Astrocyte (in vitro differentiated cells and primary cell): ENCODE data around the gene DNER. TPM values are rescaled to one million over a fixed set of nuclear protein-coding genes. Genes with fewer than 3 reads are reported as not detected.

ENCODE experiments used
- DNase-seq: peaks from one replicate; pipeline ENCODE4 v3.0.0-alpha.2; 2010; ENCODE audit warnings: low read depth
- FAIRE-seq: peaks from 2 replicates; lab custom pipeline; 2011; peaks lifted over from hg19 to GRCh38; lab: Jason Lieb, UNC
- H2AFZ ChIP-seq: 2 replicates; pipeline ENCODE4 v1.6.0; 2012; ENCODE audit warnings: low read depth, low read length, inconsistent platforms
- H3K27ac ChIP-seq: 2 replicates; pipeline ENCODE4 v1.5.1; 2011; ENCODE audit warnings: low read depth, low read length, inconsistent platforms
- H3K27me3 ChIP-seq: 2 replicates; pipeline ENCODE4 v1.6.0; 2011; ENCODE audit warnings: low read length, inconsistent platforms; ENCODE audit not compliant: insufficient read depth
- H3K36me3 ChIP-seq: 2 replicates; pipeline ENCODE4 v1.5.1; 2011; ENCODE audit warnings: low read length, inconsistent platforms; ENCODE audit not compliant: insufficient read depth
- H3K4me1 ChIP-seq: 2 replicates; pipeline ENCODE4 v1.5.1; 2011; ENCODE audit warnings: low read length, inconsistent platforms; ENCODE audit not compliant: insufficient read depth
- H3K4me2 ChIP-seq: 2 replicates; pipeline ENCODE4 v1.6.0; 2012; ENCODE audit warnings: low read length, inconsistent platforms
- H3K4me3 ChIP-seq: 2 replicates; pipeline ENCODE4 v1.5.1; 2011; ENCODE audit warnings: low read depth, mild to moderate bottlenecking, low read length, inconsistent platforms; ENCODE audit not compliant: insufficient read depth
- H3K79me2 ChIP-seq: 2 replicates; pipeline ENCODE4 v1.6.0; 2012; ENCODE audit warnings: mild to moderate bottlenecking, low read length, inconsistent platforms; ENCODE audit not compliant: insufficient read depth
- H3K9ac ChIP-seq: 2 replicates; pipeline ENCODE4 v1.6.0; 2012; ENCODE audit warnings: mild to moderate bottlenecking, low read length, inconsistent platforms
- H3K9me3 ChIP-seq: 2 replicates; pipeline ENCODE4 v1.5.1; 2012; ENCODE audit warnings: low read depth, mild to moderate bottlenecking, low read length, inconsistent platforms; ENCODE audit not compliant: insufficient read depth
- H4K20me1 ChIP-seq: 2 replicates; pipeline ENCODE4 v1.6.0; 2012; ENCODE audit warnings: low read length, inconsistent platforms; ENCODE audit not compliant: insufficient read depth
- H3K27ac Mint-ChIP-seq: one replicate; pipeline ENCODE4 v1.8.0; 2021; ENCODE audit warnings: mild to moderate bottlenecking, mixed read lengths; ENCODE audit not compliant: unreplicated experiment
- H3K27me3 Mint-ChIP-seq: one replicate; pipeline ENCODE4 v1.8.0; 2021; ENCODE audit warnings: low read depth, mixed read lengths; ENCODE audit not compliant: unreplicated experiment
- H3K36me3 Mint-ChIP-seq: one replicate; pipeline ENCODE4 v1.8.0; 2021; ENCODE audit warnings: low read depth, mixed read lengths; ENCODE audit not compliant: unreplicated experiment
- H3K4me1 Mint-ChIP-seq: one replicate; pipeline ENCODE4 v1.8.0; 2021; ENCODE audit warnings: low read depth, mixed read lengths; ENCODE audit not compliant: unreplicated experiment
- H3K4me3 Mint-ChIP-seq: one replicate; pipeline ENCODE4 v1.8.0; 2021; ENCODE audit warnings: mild to moderate bottlenecking, moderate library complexity, mixed read lengths; ENCODE audit not compliant: unreplicated experiment
- H3K9me3 Mint-ChIP-seq: one replicate; pipeline ENCODE4 v1.8.0; 2021; ENCODE audit warnings: mild to moderate bottlenecking, mixed read lengths; ENCODE audit not compliant: unreplicated experiment
- EZH2 ChIP-seq: IDR thresholded peaks from 2 replicates; pipeline ENCODE4 v1.6.1; 2012; ENCODE audit warnings: mild to moderate bottlenecking, low read length, inconsistent platforms; ENCODE audit not compliant: insufficient read depth
- total RNA-seq: library from RNA; stranded (reverse); gene quantifications from 2 replicates; pipeline ENCODE4 v1.2.1, GENCODE V29; 2021
- TF ChIP-seq, protein P1 (sequence below): IDR thresholded peaks from 2 replicates; pipeline ENCODE4 v1.5.1; 2011; ENCODE audit warnings: low read depth, mild to moderate bottlenecking, inconsistent platforms, low read length, moderate library complexity; ENCODE audit not compliant: insufficient read depth

The DNER gene
- total RNA-seq, 1 donor from 2014 or later = 1.0 TPM

DNA sequence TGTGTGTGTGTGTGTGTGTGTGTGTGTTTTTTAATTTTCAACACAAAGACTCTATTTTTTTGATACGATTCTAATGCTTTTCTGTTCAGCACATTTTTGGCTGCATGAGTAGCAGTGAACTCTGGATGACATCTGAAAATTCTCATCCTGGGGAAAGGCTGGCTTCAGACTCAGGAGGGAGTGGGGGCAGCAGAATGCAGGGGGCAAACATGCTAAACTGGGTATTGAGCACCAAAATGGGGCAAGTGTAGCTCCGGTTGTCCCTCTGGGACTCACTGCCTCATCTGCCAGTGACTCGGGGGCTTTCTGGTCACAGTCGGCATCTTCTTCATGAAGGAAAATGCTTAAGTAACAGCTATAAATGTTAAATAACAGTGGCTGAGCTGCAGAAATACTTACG, 326.5 kb downstream of the DNER start:
- H3K27ac Mint-ChIP-seq = no peak overlapping the region
- TF ChIP-seq, protein P1, sequence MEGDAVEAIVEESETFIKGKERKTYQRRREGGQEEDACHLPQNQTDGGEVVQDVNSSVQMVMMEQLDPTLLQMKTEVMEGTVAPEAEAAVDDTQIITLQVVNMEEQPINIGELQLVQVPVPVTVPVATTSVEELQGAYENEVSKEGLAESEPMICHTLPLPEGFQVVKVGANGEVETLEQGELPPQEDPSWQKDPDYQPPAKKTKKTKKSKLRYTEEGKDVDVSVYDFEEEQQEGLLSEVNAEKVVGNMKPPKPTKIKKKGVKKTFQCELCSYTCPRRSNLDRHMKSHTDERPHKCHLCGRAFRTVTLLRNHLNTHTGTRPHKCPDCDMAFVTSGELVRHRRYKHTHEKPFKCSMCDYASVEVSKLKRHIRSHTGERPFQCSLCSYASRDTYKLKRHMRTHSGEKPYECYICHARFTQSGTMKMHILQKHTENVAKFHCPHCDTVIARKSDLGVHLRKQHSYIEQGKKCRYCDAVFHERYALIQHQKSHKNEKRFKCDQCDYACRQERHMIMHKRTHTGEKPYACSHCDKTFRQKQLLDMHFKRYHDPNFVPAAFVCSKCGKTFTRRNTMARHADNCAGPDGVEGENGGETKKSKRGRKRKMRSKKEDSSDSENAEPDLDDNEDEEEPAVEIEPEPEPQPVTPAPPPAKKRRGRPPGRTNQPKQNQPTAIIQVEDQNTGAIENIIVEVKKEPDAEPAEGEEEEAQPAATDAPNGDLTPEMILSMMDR = no peak
- TF ChIP-seq EZH2 = no peak
- H3K9me3 Mint-ChIP-seq = peaks cover 17% of the 10 kb centered on the region

GRCh38 chr2:229380101-229380625, 334.2 kb downstream of the DNER start:
- Histone ChIP-seq H3K9me3 (no peaks in the 10 kb centered on the region), H3K27ac (no peak overlapping the region), H3K4me2 (no peak overlapping the region), H3K36me3 (no peaks in the 10 kb centered on the region), H2AFZ (no peak overlapping the region), H3K4me1 (no peaks in the 10 kb centered on the region), H3K27me3 (no peaks in the 10 kb centered on the region), H3K79me2 (no peaks in the 10 kb centered on the region), H3K9ac (no peak overlapping the region), H3K4me3 (no peak overlapping the region), H4K20me1 (no peaks in the 10 kb centered on the region)
- Mint-ChIP-seq H3K27me3 (no peaks in the 10 kb centered on the region), H3K36me3 (peaks cover 1% of the 10 kb centered on the region), H3K27ac (no peak overlapping the region), H3K4me3 (no peak overlapping the region), H3K4me1 (peaks cover 5% of the 10 kb centered on the region), H3K9me3 (peaks cover 16% of the 10 kb centered on the region)
- FAIRE-seq (no peak), DNase-seq (no peak)
- TF ChIP-seq, protein P1 = no peak
- no peak for TF ChIP-seq EZH2

More for the DNA sequence above, 326.5 kb downstream of the DNER start:
- FAIRE-seq (no peak), DNase-seq (peak; percentile 33)
- Histone ChIP-seq H3K27ac (no peak overlapping the region), H3K36me3 (no peaks in the 10 kb centered on the region), H2AFZ (no peak overlapping the region), H3K9ac (no peak overlapping the region), H4K20me1 (no peaks in the 10 kb centered on the region), H3K4me2 (no peak overlapping the region), H3K4me3 (no peak overlapping the region), H3K27me3 (no peaks in the 10 kb centered on the region), H3K9me3 (no peaks in the 10 kb centered on the region), H3K79me2 (no peaks in the 10 kb centered on the region), H3K4me1 (no peaks in the 10 kb centered on the region)
- no peaks in the 10 kb centered on the region for H3K36me3 Mint-ChIP-seq
- no peaks in the 10 kb centered on the region for H3K27me3 Mint-ChIP-seq
- H3K4me3 Mint-ChIP-seq = no peak overlapping the region
- H3K4me1 Mint-ChIP-seq = no peaks in the 10 kb centered on the region

DNA sequence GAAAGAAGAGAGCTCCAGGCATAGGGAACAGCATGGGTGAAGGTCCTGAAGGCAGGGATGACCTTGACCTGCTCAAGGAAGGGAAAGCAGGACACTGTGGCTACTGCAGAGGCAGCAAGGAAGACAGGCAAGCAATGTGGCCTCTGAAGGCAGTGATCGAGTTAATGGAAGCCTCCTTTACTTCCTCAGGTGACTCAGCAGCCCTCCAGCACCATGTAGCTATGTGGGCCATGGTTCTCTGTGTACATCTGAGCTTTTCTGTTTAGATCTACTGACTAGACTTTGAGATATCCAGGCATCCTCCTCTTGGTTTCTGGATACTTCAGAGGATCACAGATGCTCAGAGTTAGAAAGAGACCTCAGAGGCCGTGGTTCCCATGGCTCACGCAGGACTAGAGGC, 336.0 kb downstream of the DNER start:
- H3K9me3 Mint-ChIP-seq = peaks cover 14% of the 10 kb centered on the region
- H3K4me1 ChIP-seq = no peaks in the 10 kb centered on the region
- TF ChIP-seq EZH2 = no peak
- TF ChIP-seq, protein P1 = no peak
- H3K9me3 ChIP-seq = no peaks in the 10 kb centered on the region
- H3K4me3 ChIP-seq = no peak overlapping the region
- H3K36me3 Mint-ChIP-seq = peaks cover 1% of the 10 kb centered on the region
- no peak overlapping the region for H3K9ac ChIP-seq
- H3K27ac ChIP-seq = no peak overlapping the region
- H3K79me2 ChIP-seq = no peaks in the 10 kb centered on the region
- no peaks in the 10 kb centered on the region for H4K20me1 ChIP-seq
- H3K27ac Mint-ChIP-seq = no peak overlapping the region
- H3K4me3 Mint-ChIP-seq = no peak overlapping the region
- no peak overlapping the region for H3K4me2 ChIP-seq
- no peak overlapping the region for H2AFZ ChIP-seq
- FAIRE-seq = no peak
- H3K27me3 ChIP-seq = no peaks in the 10 kb centered on the region
- H3K36me3 ChIP-seq = no peaks in the 10 kb centered on the region
- peaks cover 11% of the 10 kb centered on the region for H3K4me1 Mint-ChIP-seq
- no peak for DNase-seq
- no peaks in the 10 kb centered on the region for H3K27me3 Mint-ChIP-seq
